H1 (cell line): ENCODE data around the gene DEFB113. TPM values are rescaled to one million over a fixed set of nuclear protein-coding genes. Genes with fewer than 3 reads are reported as not detected.

Experiments used
- CTCF ChIA-PET: fragments of 300-600 bp; sonication (Branson Sonifier 250); formaldehyde crosslinking; loops from one replicate; lab custom pipeline; 2021; ENCODE audit not compliant: partially characterized antibody; lab: Charles Lee
- POLR2A ChIA-PET: fragments of 300-600 bp; sonication (Branson Sonifier 250); formaldehyde crosslinking; loops from one replicate; lab custom pipeline; 2021; ENCODE audit warnings: inconsistent platforms; ENCODE audit not compliant: partially characterized antibody; lab: Charles Lee
- DNase-seq, 2 experiments: peaks; one replicate each; pipeline versions ENCODE4 v3.0.0 to v3.0.0-alpha.2; 2010 to 2022; ENCODE audit warnings: low spot score in 2 of 2, low read depth in 1 of 2, mixed read lengths in 1 of 2
- FAIRE-seq: peaks from 2 replicates; lab custom pipeline; 2011; peaks lifted over from hg19 to GRCh38; lab: Jason Lieb, UNC
- H2AFZ ChIP-seq: 2 replicates; pipeline ENCODE4 v1.8.1; 2012; ENCODE audit warnings: low read length, inconsistent platforms
- H2AK5ac ChIP-seq: 2 replicates; pipeline ENCODE4 v1.6.1; 2013; ENCODE audit warnings: low read depth, low read length
- H2BK120ac ChIP-seq: replicated peaks from 2 replicates; pipeline ENCODE3; 2013; ENCODE audit warnings: low read depth, low read length, inconsistent platforms
- H2BK12ac ChIP-seq: 2 replicates; pipeline ENCODE4 v1.6.1; 2013; ENCODE audit warnings: low read depth, low read length
- H2BK15ac ChIP-seq: 2 replicates; pipeline ENCODE4 v1.6.1; 2013; ENCODE audit warnings: low read length
- H2BK20ac ChIP-seq: 2 replicates; pipeline ENCODE4 v1.6.1; 2013; ENCODE audit warnings: low read length
- H2BK5ac ChIP-seq: 2 replicates; pipeline ENCODE4 v1.6.1; 2013; ENCODE audit warnings: low read depth, low read length
- H3K14ac ChIP-seq: 2 replicates; pipeline ENCODE4 v1.6.1; 2013; ENCODE audit warnings: inconsistent platforms; ENCODE audit not compliant: insufficient read length
- H3K18ac ChIP-seq: 2 replicates; pipeline ENCODE4 v1.6.1; 2013; ENCODE audit warnings: low read length; ENCODE audit errors: extremely low read depth
- H3K23ac ChIP-seq: 2 replicates; pipeline ENCODE4 v1.6.1; 2013; ENCODE audit warnings: inconsistent platforms; ENCODE audit not compliant: insufficient read length
- H3K23me2 ChIP-seq: 2 replicates; pipeline ENCODE4 v1.6.1; 2013; ENCODE audit warnings: low read depth, low read length
- H3K27ac ChIP-seq: 2 replicates; pipeline ENCODE4 v1.6.1; 2011; ENCODE audit warnings: low read depth, low read length, inconsistent platforms
- H3K27me3 ChIP-seq, 4 experiments: replicated peaks in 1 of 4; 1 replicate in 1 of 4; 2 replicates in 3 of 4; pipeline versions ENCODE4 v1.6.1 to v1.8.1; 2011 to 2013; ENCODE audit warnings: low read length in 3 of 4, mild to moderate bottlenecking in 3 of 4, inconsistent platforms in 2 of 4, mixed read lengths in 2 of 4, moderate library complexity in 1 of 4; ENCODE audit not compliant: control insufficient read depth in 3 of 4, insufficient read depth in 3 of 4; ENCODE audit errors: extremely low read depth in 1 of 4
- H3K36me3 ChIP-seq, 4 experiments: 2 replicates each; pipeline versions ENCODE4 v1.6.1 to v1.8.1; 2011 to 2013; ENCODE audit warnings: mild to moderate bottlenecking in 4 of 4, low read length in 3 of 4, moderate library complexity in 2 of 4, control low read depth in 1 of 4, inconsistent platforms in 1 of 4; ENCODE audit not compliant: insufficient read depth in 4 of 4, control insufficient read depth in 2 of 4
- H3K4ac ChIP-seq: replicated peaks from 2 replicates; pipeline ENCODE3; 2013; ENCODE audit warnings: low read length, low read depth, mixed read lengths, inconsistent platforms; ENCODE audit not compliant: insufficient read length
- H3K4me1 ChIP-seq, 4 experiments: replicated peaks in 1 of 4; 1 replicate in 1 of 4; 2 replicates in 3 of 4; pipeline versions ENCODE4 v1.6.1 to v1.8.1; 2011 to 2013; ENCODE audit warnings: low read length in 3 of 4, inconsistent platforms in 2 of 4, mixed read lengths in 1 of 4; ENCODE audit not compliant: insufficient read depth in 4 of 4, control insufficient read depth in 3 of 4
- H3K4me2 ChIP-seq, 2 experiments: 2 replicates each; pipeline versions ENCODE4 v1.6.1 to v1.8.1; 2011 to 2013; ENCODE audit warnings: low read depth in 2 of 2, low read length in 2 of 2, control low read depth in 1 of 2, inconsistent platforms in 1 of 2, mild to moderate bottlenecking in 1 of 2; ENCODE audit not compliant: insufficient read depth in 1 of 2
- H3K4me3 ChIP-seq, 4 experiments: fragments of 200-600, 300-600 bp in 1 of 4; sonication (generic), shearing (Covaris generic), sonication (Bioruptor Twin) in 1 of 4; 2 replicates each; pipeline versions ENCODE4 v1.5.1 to v1.8.1; 2011 to 2016; ENCODE audit warnings: low read length in 4 of 4, low read depth in 3 of 4, control low read depth in 2 of 4, inconsistent platforms in 2 of 4, mild to moderate bottlenecking in 2 of 4, mixed read lengths in 1 of 4, moderate library complexity in 1 of 4; ENCODE audit not compliant: insufficient read depth in 2 of 4; ENCODE audit errors: extremely low read depth in 1 of 4
- H3K56ac ChIP-seq: replicated peaks from 2 replicates; pipeline ENCODE3; 2013; ENCODE audit warnings: low read depth, mild to moderate bottlenecking, mixed read lengths, low read length, inconsistent platforms; ENCODE audit not compliant: insufficient read length
- H3K79me1 ChIP-seq: 2 replicates; pipeline ENCODE4 v1.6.1; 2013; ENCODE audit warnings: low read depth, low read length, control low read depth
- H3K79me2 ChIP-seq, 2 experiments: 2 replicates each; pipeline versions ENCODE4 v1.6.1 to v1.8.1; 2012 to 2013; ENCODE audit warnings: low read length in 2 of 2, mild to moderate bottlenecking in 2 of 2, inconsistent platforms in 1 of 2; ENCODE audit not compliant: insufficient read depth in 2 of 2, control insufficient read depth in 1 of 2
- H3K9ac ChIP-seq, 4 experiments: replicated peaks in 1 of 4; 1 replicate in 1 of 4; 2 replicates in 3 of 4; pipeline versions ENCODE4 v1.6.1 to v1.8.1; 2011 to 2013; ENCODE audit warnings: low read depth in 3 of 4, low read length in 3 of 4, control low read depth in 2 of 4, mild to moderate bottlenecking in 2 of 4, moderate library complexity in 2 of 4, inconsistent platforms in 1 of 4; ENCODE audit errors: extremely low read depth in 1 of 4
- H3K9me3 ChIP-seq, 2 experiments: 2 replicates each; pipeline versions ENCODE4 v1.6.1 to v1.8.1; 2012 to 2013; ENCODE audit warnings: mild to moderate bottlenecking in 2 of 2, moderate library complexity in 2 of 2, control low read depth in 1 of 2, inconsistent platforms in 1 of 2, low read depth in 1 of 2, low read length in 1 of 2, mixed read lengths in 1 of 2; ENCODE audit not compliant: insufficient read depth in 2 of 2
- H4K20me1 ChIP-seq, 2 experiments: replicated peaks in 1 of 2; 2 replicates each; pipeline versions ENCODE3 to v1.8.1; 2011 to 2013; ENCODE audit warnings: inconsistent platforms in 2 of 2, low read length in 2 of 2, mild to moderate bottlenecking in 1 of 2; ENCODE audit not compliant: insufficient read depth in 2 of 2, control insufficient read depth in 1 of 2
- H4K5ac ChIP-seq: 2 replicates; pipeline ENCODE4 v1.6.1; 2013; ENCODE audit warnings: low read length, low read depth, mixed read lengths, inconsistent platforms; ENCODE audit not compliant: insufficient read length
- H4K8ac ChIP-seq: 2 replicates; pipeline ENCODE4 v1.8.0; 2013; ENCODE audit warnings: mild to moderate bottlenecking, moderate library complexity, low read length, inconsistent platforms; ENCODE audit not compliant: insufficient read depth; ENCODE audit errors: extremely low read depth
- H4K91ac ChIP-seq: replicated peaks from 2 replicates; pipeline ENCODE3; 2013; ENCODE audit warnings: low read length, mixed read lengths, inconsistent platforms; ENCODE audit not compliant: insufficient read length
- WGBS, 2 experiments: shearing (Covaris generic) in 1 of 2; methylation state at CpG; one replicate each; pipeline versions ENCODE4 v1.1.6 to v1.1.7; 2013 to 2015; ENCODE audit warnings: low lambda C conversion rate in 2 of 2, mixed read lengths in 2 of 2, inconsistent platforms in 1 of 2, low coverage in 1 of 2, missing lambda C conversion rate in 1 of 2; ENCODE audit not compliant: insufficient replicate concordance in 2 of 2, insufficient coverage in 1 of 2, insufficient read length in 1 of 2; ENCODE audit errors: extremely low coverage in 1 of 2, missing lambda C conversion rate in 1 of 2; 5-methylcytosine and 5-hydroxymethylcytosine counted together
- polyA plus RNA-seq, 7 experiments: library from polyadenylated mRNA; depleted of rRNA in 3 of 7; stranded (reverse) in 5 of 7; unstranded in 2 of 7; fragments of >200 nt in 5 of 7; fragments of 200-250 nt in 2 of 7; gene quantifications; 1 replicate in 5 of 7; 2 replicates in 1 of 7; 4 replicates in 1 of 7; pipeline versions ENCODE4 v1.2.1 to v1.2.3, GENCODE V29; 2011 to 2013; ENCODE audit warnings: missing spikeins in 2 of 7, mixed read lengths in 2 of 7
- total RNA-seq: library from RNA; stranded (reverse); fragmentation: NEBNext Ultra II Directional; extraction: Animal tissue kit (Norgen Biotek cat#: 25700); gene quantifications from 2 replicates; pipeline ENCODE4 v1.2.1, GENCODE V29; 2021

The DEFB113 gene
- total and polyA plus RNA-seq, 2 of the 8 experiments (the other 6 are each of a cell fraction or from before 2014, with no cell fraction given): not detected

DNA sequence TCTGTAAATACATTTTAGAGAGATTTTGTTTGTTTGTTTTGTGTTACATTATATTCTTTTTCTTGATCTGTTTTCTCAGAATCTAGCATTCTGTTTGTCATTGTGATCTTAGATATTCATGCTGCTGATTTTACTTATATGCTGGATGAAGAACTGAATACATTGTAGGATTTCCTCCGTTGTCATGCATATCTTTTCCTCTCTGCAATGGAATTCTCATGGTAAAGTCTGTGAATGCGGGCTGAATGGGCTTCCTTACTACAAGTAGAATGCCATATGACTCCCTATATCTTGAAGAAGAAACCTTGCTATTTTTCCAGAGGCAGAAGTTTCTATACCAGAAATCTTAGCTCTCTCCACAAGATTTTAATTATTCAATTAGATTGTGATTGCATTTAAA is 3.1 kb downstream of the DEFB113 start:
- no peak overlapping the region for H2BK12ac ChIP-seq
- no peaks in the 10 kb centered on the region for H3K27me3 ChIP-seq
- no peaks in the 10 kb centered on the region for H3K79me2 ChIP-seq
- H3K4ac ChIP-seq: no peak overlapping the region
- H2BK20ac ChIP-seq: no peak overlapping the region
- H3K18ac ChIP-seq: no peak overlapping the region; the same call in 1 of the 2 replicates
- CTCF ChIA-PET: interaction anchor here (1.0 kb wide), 1 partner anchor 48 kb away, joined by 3 read pairs; no protein-coding TSS in a partner anchor
- no peak overlapping the region for H3K9ac ChIP-seq
- no peaks in the 10 kb centered on the region for H4K20me1 ChIP-seq
- no peak for FAIRE-seq
- H3K36me3 ChIP-seq: no peaks in the 10 kb centered on the region
- no peak overlapping the region for H2BK5ac ChIP-seq
- no peak overlapping the region for H2BK120ac ChIP-seq
- H2AFZ ChIP-seq: no peak overlapping the region
- peak overlapping the region; percentile 49 to 50; a peak in 2 of 4 replicates for H3K4me2 ChIP-seq
- no peak overlapping the region for H3K56ac ChIP-seq
- no peak overlapping the region for H3K23ac ChIP-seq
- no peak overlapping the region for H4K8ac ChIP-seq
- H3K79me1 ChIP-seq: no peaks in the 10 kb centered on the region
- peak in 1 of 2 experiments; percentile 17 for DNase-seq
- no peaks in the 10 kb centered on the region for H3K23me2 ChIP-seq
- WGBS, 2 experiments: 3% methylated on average over 2 of the region's 2 CpGs; no CpG with 5 or more reads in 1 of the 2 experiments
- no peak overlapping the region for H4K91ac ChIP-seq
- H3K4me3 ChIP-seq: peak overlapping the region in 1 of 4 experiments; percentile 42; a peak in 1 of 8 replicates
- peak overlapping the region; percentile 95 for H4K5ac ChIP-seq
- no peak overlapping the region for H2AK5ac ChIP-seq
- no peaks in the 10 kb centered on the region for H3K9me3 ChIP-seq
- no peak overlapping the region for H3K27ac ChIP-seq
- H3K14ac ChIP-seq: no peak overlapping the region
- peaks cover 0 to 10% (median 3%) of the 10 kb centered on the region in 4 experiments; a peak in 1 of 7 replicates for H3K4me1 ChIP-seq
- H2BK15ac ChIP-seq: no peak overlapping the region
- POLR2A ChIA-PET: no interaction called here
